AG08395 (cell line): Measurements from ENCODE around the gene ZFYVE9.

Experiments used
- DNase-seq: peaks from one replicate; pipeline ENCODE4 v3.0.0; 2012; ENCODE audit warnings: mixed read lengths, low spot score

The ZFYVE9 gene

DNA sequence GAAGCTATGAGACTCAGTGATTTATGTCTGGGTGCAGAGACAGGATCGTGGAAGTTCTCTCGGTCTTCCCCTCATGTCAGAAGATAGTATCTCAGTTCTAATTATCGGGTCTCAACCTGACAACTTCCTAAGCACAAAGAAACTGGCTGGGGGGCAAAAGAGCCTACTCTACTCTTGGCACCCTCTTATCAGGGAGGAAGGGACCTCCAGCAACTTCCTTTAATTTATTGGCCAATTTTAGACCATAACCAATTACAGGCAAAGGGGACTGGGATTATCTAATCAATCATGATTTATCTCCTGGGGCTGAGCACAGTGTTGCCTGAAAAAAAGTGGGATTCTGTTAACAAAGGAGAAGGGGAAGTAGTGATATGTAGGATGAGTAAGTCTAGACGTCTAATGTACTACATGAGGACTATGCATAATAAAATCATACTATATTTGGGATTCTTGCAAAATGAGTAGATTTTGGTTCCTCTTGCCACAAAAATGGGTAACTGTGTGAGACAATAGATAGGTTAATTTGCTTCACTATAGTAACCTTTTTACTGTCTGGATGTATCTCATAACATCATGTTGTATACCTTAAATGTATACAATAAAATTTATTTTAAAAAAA, 98.8 kb downstream of the ZFYVE9 start:
- DNase-seq: no peak

DNA sequence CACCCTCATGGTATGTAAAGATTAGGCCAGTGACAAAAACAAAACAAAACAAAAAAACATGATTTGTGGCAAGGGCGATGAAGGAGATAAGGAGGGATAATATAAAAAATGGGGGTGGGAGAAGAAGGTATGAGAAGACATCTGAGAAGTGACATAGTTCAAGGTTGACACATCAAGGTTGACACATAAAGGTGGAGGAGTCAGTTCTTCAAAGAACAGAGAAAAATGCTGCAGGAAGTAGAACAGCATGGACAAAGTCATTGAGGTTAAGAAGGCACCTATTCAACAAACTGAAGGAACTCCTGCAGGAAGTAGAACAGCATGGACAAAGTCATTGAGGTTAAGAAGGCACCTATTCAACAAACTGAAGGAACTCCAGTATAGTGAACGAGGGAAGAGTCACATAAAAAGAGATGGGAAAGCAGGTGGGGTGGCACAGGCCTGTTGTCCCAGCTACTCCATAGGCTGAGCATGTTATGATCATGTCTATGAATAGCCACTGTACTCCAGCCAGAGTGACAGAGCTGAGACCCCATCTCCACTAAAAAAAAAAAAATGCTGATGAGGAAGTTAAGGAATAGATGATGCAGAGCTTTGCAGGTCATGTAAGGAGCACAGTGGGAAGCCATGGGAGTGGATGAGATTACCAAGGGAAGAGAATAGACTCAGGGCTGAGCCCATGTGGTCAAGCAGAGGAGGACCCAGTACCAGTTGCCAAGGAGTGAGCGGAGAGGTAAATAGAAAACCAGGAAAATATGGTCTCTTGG, 101.5 kb downstream of the ZFYVE9 start:
- DNase-seq: no peak

DNA sequence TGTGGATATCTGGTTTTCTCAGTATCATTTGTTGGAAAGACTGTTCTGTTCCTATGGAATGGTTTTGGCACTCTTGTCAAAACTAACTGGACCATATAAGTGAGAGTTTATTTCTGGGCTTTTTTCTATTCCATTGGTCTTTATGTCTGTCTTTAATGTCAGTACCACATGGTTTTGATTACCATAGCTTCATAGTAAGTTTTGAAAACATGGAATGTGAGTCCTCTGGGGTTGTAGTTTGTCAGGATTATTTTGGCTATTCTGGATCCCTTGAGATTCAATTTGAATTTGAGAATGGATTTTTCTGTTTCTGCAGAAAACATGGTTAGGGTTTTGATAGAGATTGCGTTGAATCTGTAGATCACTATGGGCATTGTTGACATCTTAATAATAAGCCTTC, 107.9 kb downstream of the ZFYVE9 start:
- no peak for DNase-seq

DNA sequence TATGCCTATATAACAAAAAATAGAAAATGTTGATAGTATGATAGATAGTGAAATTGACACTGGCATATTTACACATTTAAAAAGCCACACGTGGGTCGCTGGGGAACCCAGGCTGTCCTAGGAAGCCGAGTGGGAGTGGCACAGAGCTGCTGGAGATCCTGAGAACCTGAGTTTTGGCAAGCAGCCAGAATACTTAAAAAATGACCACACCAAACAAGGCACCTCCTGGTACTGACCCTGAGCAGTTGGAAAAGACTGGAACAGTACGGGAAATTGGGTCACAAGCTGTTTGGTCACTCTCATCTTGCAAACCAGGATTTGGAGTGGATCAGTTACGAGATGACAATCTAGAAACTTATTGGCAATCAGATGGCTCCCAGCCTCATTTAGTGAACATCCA, 111.5 kb downstream of the ZFYVE9 start:
- DNase-seq: no peak

DNA sequence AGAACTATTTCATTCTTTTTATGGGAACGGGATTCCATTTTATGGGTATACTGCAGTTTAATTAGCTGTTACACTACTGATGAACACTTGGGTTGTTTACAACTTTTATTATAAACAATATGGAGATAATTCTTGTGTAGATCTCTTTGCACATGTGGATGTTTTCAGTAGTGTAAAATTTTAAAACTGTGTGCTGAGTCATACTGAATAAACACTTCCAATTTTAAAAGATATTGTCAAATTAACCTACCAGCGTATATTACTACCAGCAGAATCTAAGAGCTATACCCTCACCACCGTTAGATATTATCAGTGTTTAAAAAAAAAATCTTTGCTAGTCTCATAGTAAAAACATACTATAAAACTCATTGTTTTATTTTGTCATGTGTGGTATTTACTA, 118.0 kb downstream of the ZFYVE9 start:
- no peak for DNase-seq

DNA sequence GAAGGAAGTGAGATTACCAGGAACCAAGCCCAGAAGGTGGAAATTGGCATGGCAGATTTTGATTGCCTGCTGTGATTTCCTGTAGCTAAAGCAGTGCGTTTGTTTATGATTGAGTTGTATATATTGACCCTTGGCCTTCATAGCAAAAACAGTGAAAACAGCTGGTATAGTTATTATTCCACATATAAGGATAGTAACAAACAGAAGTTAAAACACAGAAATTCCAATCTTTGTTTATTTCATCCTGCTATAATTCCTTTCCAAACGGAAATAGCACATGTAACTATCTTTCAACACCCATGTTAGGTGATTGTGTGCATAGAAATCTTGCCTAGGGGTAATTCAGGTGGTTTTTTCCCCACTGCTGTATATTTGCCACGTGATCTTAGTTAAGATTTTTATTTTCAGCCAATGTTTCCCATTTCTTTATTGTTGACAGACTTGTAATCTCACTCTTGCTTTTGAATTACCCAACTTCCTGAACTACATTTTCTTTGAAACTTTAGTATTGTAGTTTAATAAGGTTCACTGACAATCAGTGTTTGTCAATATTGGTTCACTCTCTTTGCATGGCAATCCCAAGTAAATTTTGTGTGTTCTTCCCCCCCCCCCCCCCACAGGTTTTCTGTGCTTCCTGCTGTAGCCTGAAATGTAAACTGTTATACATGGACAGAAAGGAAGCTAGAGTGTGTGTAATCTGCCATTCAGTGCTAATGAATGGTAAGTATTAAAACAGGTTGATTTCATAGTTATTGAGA, 121.4 kb downstream of the ZFYVE9 start:
- no peak for DNase-seq

DNA sequence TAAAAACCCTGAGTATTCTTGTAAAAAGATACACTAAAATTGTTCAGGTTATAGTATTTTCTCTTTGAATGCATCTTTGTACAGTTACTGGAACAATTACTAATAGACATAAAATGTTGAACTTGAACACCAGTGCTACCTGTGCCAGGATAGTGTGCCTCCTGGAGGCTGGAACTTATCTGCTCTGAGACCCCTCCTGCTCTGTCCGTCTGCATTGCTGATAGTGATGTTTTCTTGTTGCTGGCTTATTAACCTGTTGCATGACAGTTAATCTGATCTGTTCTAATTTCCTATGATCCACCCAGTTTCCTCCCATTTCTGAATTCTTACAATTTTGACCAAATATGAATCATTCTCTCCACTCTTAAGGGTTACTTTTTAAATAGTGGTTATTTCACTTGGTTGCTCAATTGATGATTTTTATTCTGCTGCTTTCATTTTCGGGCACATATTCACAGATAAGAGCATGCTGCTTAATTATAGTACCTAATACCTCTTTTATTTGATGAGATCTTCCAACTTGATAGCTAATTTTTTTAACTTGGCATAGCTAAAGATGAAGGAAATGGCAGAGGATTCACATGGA, 122.7 kb downstream of the ZFYVE9 start:
- DNase-seq: no peak

DNA sequence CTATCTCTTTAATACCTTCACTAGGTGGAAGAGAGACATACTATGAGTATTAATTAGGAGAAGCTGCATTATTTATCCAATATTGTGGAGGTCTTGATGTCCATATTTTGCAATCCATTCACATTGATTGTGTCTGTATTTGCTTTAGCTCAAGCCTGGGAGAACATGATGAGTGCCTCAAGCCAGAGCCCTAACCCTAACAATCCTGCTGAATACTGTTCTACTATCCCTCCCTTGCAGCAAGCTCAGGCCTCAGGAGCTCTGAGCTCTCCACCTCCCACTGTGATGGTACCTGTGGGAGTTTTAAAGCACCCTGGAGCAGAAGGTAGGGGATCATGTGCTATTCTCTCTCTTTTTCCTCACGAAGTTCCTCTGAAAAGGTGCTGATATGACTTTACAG, 124.6 kb downstream of the ZFYVE9 start:
- no peak for DNase-seq

DNA sequence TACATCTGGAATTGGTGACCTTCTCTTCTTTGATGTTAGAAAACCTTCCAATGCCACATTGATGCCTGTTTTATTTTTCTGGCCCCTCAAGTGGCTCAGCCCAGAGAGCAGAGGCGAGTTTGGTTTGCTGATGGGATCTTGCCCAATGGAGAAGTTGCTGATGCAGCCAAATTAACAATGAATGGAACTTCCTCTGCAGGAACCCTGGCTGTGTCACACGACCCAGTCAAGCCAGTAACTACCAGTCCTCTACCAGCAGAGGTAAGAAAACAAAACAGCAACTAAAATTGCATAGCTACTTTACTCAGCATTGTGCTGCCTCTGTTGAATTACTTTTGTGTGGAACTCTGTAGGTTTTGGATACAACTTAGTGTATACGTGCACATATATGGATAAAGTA, 126.5 kb downstream of the ZFYVE9 start:
- no peak for DNase-seq

DNA sequence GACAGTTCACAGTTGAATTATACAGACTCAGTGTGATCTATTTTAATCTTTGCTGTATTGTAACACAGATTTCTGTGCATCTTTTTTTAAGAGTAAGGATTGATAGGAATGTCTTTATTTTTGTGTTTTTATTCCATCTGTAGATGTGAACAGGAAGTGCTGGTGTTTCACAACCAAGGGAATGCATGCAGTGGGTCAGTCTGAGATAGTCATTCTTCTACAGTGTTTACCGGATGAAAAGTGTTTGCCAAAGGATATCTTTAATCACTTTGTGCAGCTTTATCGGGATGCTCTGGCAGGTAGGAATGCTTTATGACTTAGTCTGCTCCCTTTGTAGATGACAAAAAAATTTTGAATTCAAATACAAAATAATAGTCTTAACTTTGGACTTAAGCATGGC, 139.6 kb downstream of the ZFYVE9 start:
- DNase-seq: no peak

DNA sequence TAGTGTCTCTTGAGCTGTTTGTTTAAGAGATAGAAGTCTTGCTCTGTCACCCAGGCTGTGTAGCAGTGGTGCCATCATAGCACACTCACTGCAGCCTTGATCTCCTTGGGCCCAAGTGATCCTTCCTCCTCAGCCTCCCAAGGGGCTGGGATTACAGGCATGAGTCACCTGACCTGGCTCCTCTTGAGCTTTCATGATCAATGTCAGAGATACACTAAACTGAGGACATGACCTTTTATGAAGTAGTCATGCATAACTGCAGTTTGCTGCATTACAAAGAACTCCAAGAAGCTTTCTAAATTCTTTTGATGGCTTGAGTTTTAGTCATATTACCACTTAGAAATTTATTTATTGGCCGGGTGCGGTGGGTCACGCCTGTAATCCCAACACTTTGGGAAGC, 146.4 kb downstream of the ZFYVE9 start:
- DNase-seq: peak; percentile 33

DNA sequence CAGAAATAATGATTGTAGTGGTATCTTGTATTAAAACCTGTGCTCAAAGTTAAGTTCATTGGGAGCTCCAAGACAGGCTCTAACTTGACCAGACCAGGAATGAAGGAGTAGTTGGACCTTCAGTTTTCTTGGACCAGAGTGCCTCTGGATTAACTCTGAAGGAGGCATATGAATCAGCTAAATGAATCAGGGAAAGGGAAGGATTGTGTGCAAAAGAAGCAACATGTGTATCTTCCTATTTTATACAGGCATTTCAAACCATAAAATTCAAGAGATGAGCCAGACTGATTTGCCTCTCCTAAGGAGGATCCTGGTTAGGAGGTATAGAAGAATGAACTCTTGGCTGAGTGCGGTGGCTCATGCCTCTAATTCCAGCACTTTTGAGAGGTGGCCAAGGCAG, 152.7 kb downstream of the ZFYVE9 start:
- peak; percentile 25 for DNase-seq

DNA sequence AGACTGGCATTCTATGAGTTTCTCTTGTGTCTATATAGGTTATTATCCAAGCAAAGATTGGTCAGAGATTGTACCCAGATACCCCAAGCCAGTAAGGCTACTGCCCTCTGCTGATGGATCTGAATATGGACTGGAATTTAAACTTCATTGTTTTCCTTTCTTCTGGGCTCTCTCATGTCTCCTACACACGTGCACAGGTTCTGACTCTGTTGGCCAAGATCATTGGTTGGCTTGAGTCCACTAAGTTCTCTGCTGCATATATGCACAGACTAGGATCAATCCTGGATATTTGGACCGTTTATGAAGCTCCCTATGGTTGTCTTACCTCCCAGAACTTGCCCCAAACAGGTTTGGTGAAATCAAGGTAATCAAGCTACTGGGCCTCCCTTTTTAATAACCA, 154.5 kb downstream of the ZFYVE9 start:
- peak; percentile 76 for DNase-seq

DNA sequence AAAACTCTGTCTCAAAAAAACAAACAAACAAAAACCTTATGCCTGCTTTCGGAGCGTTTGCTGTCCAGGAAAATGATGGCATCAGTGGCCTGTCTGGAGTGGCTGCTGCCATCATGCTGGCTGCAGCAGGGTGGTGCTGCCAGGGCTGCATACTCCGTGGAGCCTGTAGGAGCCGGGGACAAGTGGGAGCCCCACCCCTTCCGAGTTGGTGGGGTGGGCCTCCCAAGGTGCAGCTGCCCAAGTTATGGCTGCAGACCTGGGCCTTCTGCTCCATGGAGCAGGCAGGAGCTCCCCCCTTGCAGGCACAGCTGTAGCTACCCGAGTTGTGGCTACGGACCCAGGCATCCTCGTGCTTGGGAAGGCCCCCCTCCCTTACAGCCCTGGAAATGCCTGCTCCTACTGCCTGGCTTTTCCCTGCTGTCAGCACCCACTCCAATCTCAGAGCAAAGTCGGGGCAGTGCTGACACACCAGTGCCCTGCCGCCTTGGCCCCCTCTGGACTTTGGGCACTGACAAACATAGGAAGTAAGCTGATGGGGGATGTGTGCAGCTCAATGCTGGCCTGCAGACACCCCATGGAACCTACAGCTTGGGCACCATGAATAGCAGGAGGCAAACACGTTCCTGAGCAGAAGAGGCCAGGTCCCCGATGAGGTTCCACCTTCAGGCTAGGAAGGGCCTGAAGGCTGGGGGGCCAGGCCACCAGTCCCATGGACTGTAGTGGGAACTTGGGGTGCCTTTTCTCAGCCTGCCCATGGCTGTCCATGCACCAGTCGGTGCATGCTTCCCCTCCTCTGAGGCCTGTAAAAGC, 163.7 kb downstream of the ZFYVE9 start:
- no peak for DNase-seq

DNA sequence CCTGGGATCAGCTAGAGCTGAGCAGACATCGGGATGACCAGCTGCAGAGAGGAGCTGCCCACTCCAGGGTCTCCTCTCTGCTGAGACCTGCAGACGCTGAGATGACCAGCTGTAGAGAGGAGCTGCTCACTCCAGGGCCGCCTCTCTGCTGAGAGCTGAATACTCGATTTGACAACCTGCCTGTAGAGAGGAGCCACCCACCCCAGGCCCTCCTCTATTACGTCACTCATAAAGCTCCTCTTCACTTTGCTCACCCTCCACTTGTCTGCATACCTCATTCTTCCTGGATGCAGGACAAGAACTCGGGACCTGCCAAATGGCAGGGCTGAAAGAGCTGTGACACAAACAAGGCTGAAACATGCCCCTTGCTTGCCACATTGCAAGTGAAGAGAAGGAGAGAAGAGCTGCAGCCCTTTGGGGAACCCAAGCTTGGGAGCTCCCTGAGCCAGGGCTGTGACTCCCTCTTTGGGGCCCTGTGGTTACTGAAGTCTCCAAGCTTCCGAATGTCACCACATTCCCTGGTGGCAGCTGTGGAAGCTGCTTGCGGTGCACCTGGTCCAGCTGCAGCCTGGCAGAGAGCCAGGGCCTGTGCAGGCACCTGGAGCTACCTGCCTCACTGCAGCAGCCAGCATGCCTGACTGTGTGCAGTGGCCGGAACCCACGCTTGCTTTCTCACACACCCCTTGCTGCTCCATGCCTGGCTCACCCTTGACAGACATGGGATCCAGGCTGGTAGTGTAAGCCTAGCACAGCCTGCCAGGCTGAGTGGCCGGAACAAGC, 164.5 kb downstream of the ZFYVE9 start:
- no peak for DNase-seq

DNA sequence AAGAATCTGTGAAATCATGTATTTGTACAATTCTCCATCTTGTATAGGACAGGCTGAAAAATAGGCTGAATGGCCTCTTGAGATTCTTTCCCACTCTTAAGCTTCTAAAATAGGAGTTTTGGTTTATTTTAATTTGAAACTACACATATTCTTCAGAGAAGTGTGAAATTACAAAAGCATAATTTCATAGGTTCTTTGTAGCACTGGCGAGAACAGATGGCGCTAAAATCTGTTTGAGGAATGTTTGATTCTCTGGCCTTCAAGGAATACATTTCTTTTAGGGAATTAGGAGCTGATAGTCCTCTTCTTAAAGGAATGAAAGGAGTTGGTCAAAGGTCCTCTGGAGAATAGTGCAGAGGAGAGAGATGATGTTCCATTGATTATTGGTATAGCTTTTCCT, 179.2 kb downstream of the ZFYVE9 start:
- DNase-seq: no peak

DNA sequence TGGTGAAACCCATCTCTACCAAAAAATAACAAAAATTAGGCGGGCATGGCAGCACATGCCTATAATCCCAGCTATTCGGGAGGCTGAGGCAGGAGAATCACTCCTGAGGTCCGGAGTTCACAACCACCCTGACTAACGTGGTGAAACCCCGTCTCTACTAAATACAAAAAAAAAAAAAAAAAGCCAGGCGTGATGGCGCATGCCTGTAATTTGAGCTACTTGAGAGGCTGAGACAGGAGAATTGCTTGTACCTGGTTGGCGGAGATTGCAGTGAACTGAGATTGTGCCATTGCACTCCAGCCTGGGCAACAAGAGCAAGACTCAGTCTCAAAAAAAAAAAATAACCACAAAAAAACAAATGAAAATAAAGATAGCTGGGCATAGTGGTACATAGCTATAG, 181.8 kb downstream of the ZFYVE9 start:
- DNase-seq: no peak

DNA sequence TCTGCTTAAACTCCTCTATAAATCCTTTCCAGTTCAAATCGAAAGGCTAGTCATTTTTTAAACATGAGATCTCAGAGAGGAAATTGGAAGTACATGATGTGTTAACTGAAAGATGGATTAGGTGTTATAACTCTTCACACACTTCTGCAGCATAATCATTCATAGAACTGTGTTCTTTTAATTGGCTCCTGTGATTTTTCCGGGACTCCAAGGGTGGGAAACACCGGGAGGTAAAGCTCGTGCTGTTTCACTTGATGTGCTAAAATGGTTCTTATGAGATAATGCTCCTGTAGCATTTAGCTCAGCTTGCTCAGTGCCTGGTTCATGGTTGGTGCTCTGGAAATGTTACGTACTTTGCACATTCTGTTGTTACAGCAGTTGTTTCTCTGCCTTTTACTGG, 183.9 kb downstream of the ZFYVE9 start:
- no peak for DNase-seq

DNA sequence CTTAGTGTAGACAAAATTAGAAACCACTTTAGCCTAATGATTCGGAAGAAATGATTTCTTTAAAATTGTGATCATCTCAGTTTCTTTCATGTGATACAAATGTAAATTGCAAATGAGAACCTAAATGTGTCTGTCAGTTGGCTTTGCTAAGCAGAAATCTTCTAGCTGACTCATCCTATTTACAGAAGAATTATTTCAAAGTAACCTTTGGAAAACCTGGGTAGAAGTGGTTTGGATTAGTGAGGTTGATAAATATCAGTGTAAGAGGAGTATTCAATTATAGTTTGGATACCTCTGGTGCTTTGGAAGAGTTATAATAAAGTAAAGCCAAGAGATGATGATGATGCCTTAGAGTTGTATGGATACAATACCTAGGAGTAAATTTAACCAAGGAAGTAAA, 186.7 kb downstream of the ZFYVE9 start:
- DNase-seq: no peak

DNA sequence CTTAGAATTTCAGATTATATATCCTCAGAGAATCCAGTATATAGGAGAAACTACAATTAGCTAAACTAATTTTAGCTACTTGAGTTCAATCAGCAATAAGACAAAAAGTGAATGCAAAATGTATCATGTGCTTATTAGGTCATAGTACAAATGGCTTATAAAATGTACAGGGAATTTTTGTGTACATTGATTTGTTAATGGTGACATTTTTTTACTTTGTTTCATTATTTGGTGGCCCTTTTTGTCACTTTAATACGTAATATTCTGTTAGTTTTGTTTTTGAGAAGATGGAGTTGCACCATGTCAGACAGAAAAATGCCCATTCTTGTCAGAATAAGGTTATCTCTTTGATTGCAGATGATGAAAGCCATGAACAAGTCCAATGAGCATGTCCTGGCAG, 190.5 kb downstream of the ZFYVE9 start:
- no peak for DNase-seq

DNA sequence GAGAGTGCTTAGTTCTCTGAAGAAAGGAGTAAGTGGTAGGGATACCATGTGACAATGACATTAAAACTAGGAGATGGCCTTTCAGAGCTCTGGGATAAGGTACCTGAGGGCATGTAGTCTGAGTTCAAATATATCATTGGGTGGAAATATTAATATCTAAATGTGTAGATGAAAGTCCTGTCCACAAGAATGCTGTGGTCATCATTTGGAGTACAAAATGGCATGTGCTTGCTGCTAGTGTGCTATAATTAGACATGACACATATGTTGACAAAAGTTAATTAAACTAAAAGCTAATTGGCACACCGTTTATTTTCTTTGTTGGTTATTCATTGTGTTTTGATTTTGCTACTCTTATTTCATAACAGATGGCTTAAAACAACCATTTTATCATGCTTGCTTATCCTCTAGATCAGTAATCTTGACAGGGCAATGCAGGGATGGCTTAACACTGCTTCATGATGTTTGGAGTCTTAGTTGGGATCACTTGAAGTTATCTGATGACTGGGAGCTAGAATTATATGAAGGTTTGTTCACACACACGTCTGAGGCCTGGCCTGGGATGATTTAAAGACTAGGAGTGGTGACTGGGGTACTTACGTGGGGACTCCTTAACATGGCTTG, 193.1 kb downstream of the ZFYVE9 start:
- no peak for DNase-seq
